Neural progenitor cell (in vitro differentiated cells): ENCODE data around the gene PDE6A. TPM values are rescaled to one million over a fixed set of nuclear protein-coding genes. Genes with fewer than 3 reads are reported as not detected.

Experiments
- DNase-seq: peaks from one replicate; pipeline ENCODE4 v3.0.0-alpha.2; 2016; ENCODE audit warnings: low spot score
- H2AFZ ChIP-seq: fragments of 200-600 bp; sonication (generic); replicated peaks from 2 replicates; pipeline ENCODE4 v1.6.1; 2016; ENCODE audit warnings: antibody characterized with exemption
- H3F3A ChIP-seq: fragments of 200-600 bp; sonication (generic); 2 replicates; pipeline ENCODE4 v1.6.1; 2016; ENCODE audit warnings: antibody characterized with exemption, low read depth
- H3K27ac ChIP-seq: fragments of 200-600 bp; sonication (generic); 2 replicates; pipeline ENCODE4 v1.5.1; 2016; ENCODE audit warnings: mild to moderate bottlenecking
- H3K27me3 ChIP-seq: fragments of 200-600 bp; sonication (generic); 2 replicates; pipeline ENCODE4 v1.6.1; 2016; ENCODE audit warnings: mild to moderate bottlenecking, moderate library complexity
- H3K36me3 ChIP-seq: fragments of 200-600 bp; sonication (generic); 2 replicates; pipeline ENCODE4 v1.5.1; 2016
- H3K4me1 ChIP-seq: fragments of 200-600 bp; sonication (generic); 2 replicates; pipeline ENCODE4 v1.6.1; 2016; ENCODE audit warnings: mixed run types
- H3K4me2 ChIP-seq: fragments of 200-600 bp; sonication (generic); 2 replicates; pipeline ENCODE4 v1.6.1; 2016
- H3K4me3 ChIP-seq: fragments of 200-600 bp; sonication (generic); 2 replicates; pipeline ENCODE4 v1.5.1; 2016
- H3K79me2 ChIP-seq: fragments of 200-600 bp; sonication (generic); 2 replicates; pipeline ENCODE4 v1.6.1; 2016; ENCODE audit warnings: low read depth
- H3K9ac ChIP-seq: fragments of 200-600 bp; sonication (generic); 2 replicates; pipeline ENCODE4 v1.6.1; 2016
- H3K9me3 ChIP-seq: fragments of 200-600 bp; sonication (generic); 2 replicates; pipeline ENCODE4 v1.5.1; 2016; ENCODE audit warnings: low read depth
- H4K20me1 ChIP-seq: fragments of 200-600 bp; sonication (generic); 2 replicates; pipeline ENCODE4 v1.6.1; 2016; ENCODE audit warnings: low read depth
- H3K27ac Mint-ChIP-seq: 3 replicates; pipeline ENCODE4 v1.8.0; 2021; ENCODE audit warnings: mixed read lengths
- H3K27me3 Mint-ChIP-seq: 2 replicates; pipeline ENCODE4 v1.8.0; 2022; ENCODE audit warnings: low read depth, mild to moderate bottlenecking, inconsistent platforms, moderate library complexity, mixed read lengths; ENCODE audit not compliant: insufficient read depth
- H3K36me3 Mint-ChIP-seq: 3 replicates; pipeline ENCODE4 v1.8.0; 2021; ENCODE audit warnings: mixed read lengths
- H3K4me1 Mint-ChIP-seq: 3 replicates; pipeline ENCODE4 v1.8.0; 2021; ENCODE audit warnings: mixed read lengths
- H3K4me3 Mint-ChIP-seq: 3 replicates; pipeline ENCODE4 v1.8.0; 2021; ENCODE audit warnings: mild to moderate bottlenecking, moderate library complexity, mixed read lengths
- H3K9me3 Mint-ChIP-seq: 3 replicates; pipeline ENCODE4 v1.8.0; 2020; ENCODE audit warnings: mixed read lengths
- CTCF ChIP-seq: fragments of 200-600 bp; sonication (generic); IDR thresholded peaks from 2 replicates; pipeline ENCODE4 v1.5.1; 2017; ENCODE audit warnings: antibody characterized with exemption, mild to moderate bottlenecking
- EZH2 ChIP-seq: fragments of 200-600 bp; sonication (generic); IDR thresholded peaks from 2 replicates; pipeline ENCODE4 v1.6.1; 2017; ENCODE audit warnings: antibody characterized with exemption, mild to moderate bottlenecking, moderate library complexity
- EZH2phosphoT487 ChIP-seq: fragments of 200-600 bp; sonication (generic); IDR thresholded peaks from 2 replicates; pipeline ENCODE4 v1.6.1; 2017; ENCODE audit warnings: antibody characterized with exemption
- total RNA-seq: library from RNA; depleted of rRNA; stranded (reverse); fragments of >200 nt; gene quantifications from 2 replicates; pipeline ENCODE4 v1.2.3, GENCODE V29; 2015; ENCODE audit warnings: low replicate concordance

PDE6A gene
- total RNA-seq, 1 donor from 2014 or later: not detected

GRCh38 chr5:149979896-149980295 lies 35.3 kb upstream of the PDE6A start:
- Histone ChIP-seq H3K79me2 (no peaks in the 10 kb centered on the region), H3K9me3 (no peaks in the 10 kb centered on the region), H3K36me3 (no peaks in the 10 kb centered on the region), H3F3A (no peaks in the 10 kb centered on the region), H3K9ac (no peak overlapping the region), H3K4me3 (no peak overlapping the region), H3K4me2 (no peak overlapping the region), H2AFZ (no peak overlapping the region), H4K20me1 (no peaks in the 10 kb centered on the region), H3K4me1 (peaks cover 7% of the 10 kb centered on the region), H3K27me3 (no peaks in the 10 kb centered on the region), H3K27ac (no peak overlapping the region)
- H3K27ac Mint-ChIP-seq: no peak overlapping the region
- H3K4me1 Mint-ChIP-seq: peaks cover 4% of the 10 kb centered on the region
- H3K9me3 Mint-ChIP-seq: no peaks in the 10 kb centered on the region
- no peak for DNase-seq
- peaks cover 4% of the 10 kb centered on the region for H3K36me3 Mint-ChIP-seq
- H3K4me3 Mint-ChIP-seq: no peak overlapping the region
- TF ChIP-seq CTCF: no peak
- no peak for TF ChIP-seq EZH2
- TF ChIP-seq EZH2phosphoT487: no peak
- no peaks in the 10 kb centered on the region for H3K27me3 Mint-ChIP-seq

- H3K4me1 Mint-ChIP-seq: no peaks in the 10 kb centered on the region
- no peak overlapping the region for H3K4me3 Mint-ChIP-seq
- Histone ChIP-seq H3K36me3 (no peaks in the 10 kb centered on the region), H3K4me3 (no peak overlapping the region), H3K27ac (no peak overlapping the region), H3K4me2 (no peak overlapping the region), H3K27me3 (no peaks in the 10 kb centered on the region), H4K20me1 (no peaks in the 10 kb centered on the region), H3K4me1 (no peaks in the 10 kb centered on the region), H3K9me3 (no peaks in the 10 kb centered on the region), H2AFZ (no peak overlapping the region), H3K79me2 (no peaks in the 10 kb centered on the region), H3F3A (no peaks in the 10 kb centered on the region), H3K9ac (peak overlapping the region; percentile 52)
- H3K27ac Mint-ChIP-seq: no peak overlapping the region
- TF ChIP-seq CTCF: no peak
- no peak for TF ChIP-seq EZH2
- no peak for TF ChIP-seq EZH2phosphoT487
- no peak for DNase-seq
- H3K9me3 Mint-ChIP-seq: no peaks in the 10 kb centered on the region
- H3K27me3 Mint-ChIP-seq: no peaks in the 10 kb centered on the region
- peaks cover 3% of the 10 kb centered on the region for H3K36me3 Mint-ChIP-seq
These were observed 30.8 kb upstream of the PDE6A start for GRCh38 chr5:149975409-149975808.

GRCh38 chr5:149969181-149969930 lies 24.8 kb upstream of the PDE6A start:
- no peaks in the 10 kb centered on the region for H3K9me3 ChIP-seq
- no peak overlapping the region for H3K27ac ChIP-seq
- H3K36me3 ChIP-seq: no peaks in the 10 kb centered on the region
- no peaks in the 10 kb centered on the region for H3K27me3 ChIP-seq
- no peaks in the 10 kb centered on the region for H3K27me3 Mint-ChIP-seq
- no peak for TF ChIP-seq EZH2
- TF ChIP-seq CTCF: no peak
- TF ChIP-seq EZH2phosphoT487: no peak
- no peaks in the 10 kb centered on the region for H3F3A ChIP-seq
- H3K4me3 ChIP-seq: no peak overlapping the region
- no peak overlapping the region for H3K4me2 ChIP-seq
- no peaks in the 10 kb centered on the region for H3K36me3 Mint-ChIP-seq
- H3K9ac ChIP-seq: no peak overlapping the region
- H3K4me1 ChIP-seq: no peaks in the 10 kb centered on the region
- H3K79me2 ChIP-seq: no peaks in the 10 kb centered on the region
- H3K9me3 Mint-ChIP-seq: no peaks in the 10 kb centered on the region
- no peak overlapping the region for H2AFZ ChIP-seq
- H3K4me3 Mint-ChIP-seq: no peak overlapping the region
- H3K4me1 Mint-ChIP-seq: no peaks in the 10 kb centered on the region
- H4K20me1 ChIP-seq: no peaks in the 10 kb centered on the region
- no peak for DNase-seq
- no peak overlapping the region for H3K27ac Mint-ChIP-seq
